Lower leg skin (tissue), 3 donors: ENCODE measurements around the gene FMO3.

Source experiments
- POLR2A ChIP-seq, 2 donors: fragments of 450-650 bp; IDR thresholded peaks; one replicate each; pipeline ENCODE4 v1.6.1; 2016 to 2017; ENCODE audit warnings: antibody characterized with exemption in 2 of 2, mild to moderate bottlenecking in 1 of 2, moderate library complexity in 1 of 2
- TF ChIP-seq, protein P1 (sequence below), 3 donors: fragments of 450-650 bp; IDR thresholded peaks; one replicate each; pipeline ENCODE4 v1.5.1; 2016; ENCODE audit warnings: antibody characterized with exemption in 3 of 3, mild to moderate bottlenecking in 3 of 3, moderate library complexity in 2 of 3

- TF ChIP-seq, protein P1, sequence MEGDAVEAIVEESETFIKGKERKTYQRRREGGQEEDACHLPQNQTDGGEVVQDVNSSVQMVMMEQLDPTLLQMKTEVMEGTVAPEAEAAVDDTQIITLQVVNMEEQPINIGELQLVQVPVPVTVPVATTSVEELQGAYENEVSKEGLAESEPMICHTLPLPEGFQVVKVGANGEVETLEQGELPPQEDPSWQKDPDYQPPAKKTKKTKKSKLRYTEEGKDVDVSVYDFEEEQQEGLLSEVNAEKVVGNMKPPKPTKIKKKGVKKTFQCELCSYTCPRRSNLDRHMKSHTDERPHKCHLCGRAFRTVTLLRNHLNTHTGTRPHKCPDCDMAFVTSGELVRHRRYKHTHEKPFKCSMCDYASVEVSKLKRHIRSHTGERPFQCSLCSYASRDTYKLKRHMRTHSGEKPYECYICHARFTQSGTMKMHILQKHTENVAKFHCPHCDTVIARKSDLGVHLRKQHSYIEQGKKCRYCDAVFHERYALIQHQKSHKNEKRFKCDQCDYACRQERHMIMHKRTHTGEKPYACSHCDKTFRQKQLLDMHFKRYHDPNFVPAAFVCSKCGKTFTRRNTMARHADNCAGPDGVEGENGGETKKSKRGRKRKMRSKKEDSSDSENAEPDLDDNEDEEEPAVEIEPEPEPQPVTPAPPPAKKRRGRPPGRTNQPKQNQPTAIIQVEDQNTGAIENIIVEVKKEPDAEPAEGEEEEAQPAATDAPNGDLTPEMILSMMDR (IDR thresholded peaks at IDR 0.05) = no peak
- TF ChIP-seq POLR2A (IDR thresholded peaks at IDR 0.05) = no peak
Measured at GRCh38 chr1:171166361-171166760, 75.7 kb downstream of the FMO3 start.
